ENCODE measurements around the gene PLXNA4.

Gene PLXNA4

DNA sequence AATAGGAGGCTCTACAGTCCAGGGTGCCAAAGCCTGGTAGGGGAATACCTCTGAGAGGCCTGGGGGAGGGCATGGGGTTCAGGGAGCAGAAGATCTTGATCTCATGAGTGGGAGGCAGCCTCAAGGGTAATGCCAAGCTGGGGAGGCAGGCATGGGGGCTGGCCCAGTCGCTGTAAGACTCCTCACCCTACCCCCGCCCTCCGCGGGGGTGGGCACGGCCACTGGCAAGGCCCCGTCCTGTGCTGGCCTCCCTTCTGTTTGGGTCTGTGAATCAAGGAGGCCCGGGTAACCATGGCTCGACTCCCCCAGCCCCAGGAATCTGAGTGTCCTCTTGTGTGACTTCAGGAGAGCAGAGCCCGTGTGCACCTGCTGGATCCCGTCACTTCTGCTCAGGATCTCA, 473.9 kb downstream of the PLXNA4 start:
- DNase-seq, result no peak

DNA sequence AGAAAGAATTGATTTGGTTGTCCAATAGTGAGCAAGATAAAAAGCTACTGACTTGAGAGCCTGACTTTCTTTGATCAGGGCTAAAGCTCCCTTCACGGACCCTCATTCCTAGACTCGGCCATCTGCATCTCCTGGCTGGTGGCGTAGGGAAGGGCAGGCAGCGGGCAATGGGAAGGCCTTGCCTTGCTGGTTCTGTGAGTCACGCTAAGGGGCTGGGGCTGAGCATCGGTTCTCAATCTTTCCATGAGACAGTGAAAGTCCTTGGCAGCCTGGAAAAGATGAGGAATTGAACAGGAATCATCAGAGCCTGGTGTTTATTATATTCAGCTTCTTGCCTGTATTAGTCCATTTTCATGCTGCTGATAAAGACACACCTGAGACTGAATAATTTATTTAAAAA, 475.3 kb downstream of the PLXNA4 start:
- DNase-seq, result no peak

DNA sequence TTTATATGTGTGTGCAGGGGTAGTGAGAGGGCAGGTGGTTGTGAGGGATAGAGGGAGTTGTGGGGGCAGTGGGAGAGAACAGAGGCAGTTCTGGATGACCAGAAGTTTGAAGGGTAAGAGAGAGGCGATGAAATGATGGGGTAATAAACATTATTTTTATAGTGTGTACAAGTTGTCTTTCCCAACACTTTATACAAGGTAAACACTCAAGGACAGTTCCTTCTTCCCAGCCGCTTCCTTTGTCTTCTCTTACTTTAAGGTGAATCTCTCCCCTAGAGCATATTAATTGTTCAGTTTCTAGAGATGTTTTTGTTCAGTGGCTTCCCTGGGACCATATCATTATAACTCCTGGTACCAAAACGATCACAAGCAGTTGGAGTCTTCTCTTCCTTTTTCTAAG, 475.8 kb downstream of the PLXNA4 start:
- DNase-seq, result no peak

DNA sequence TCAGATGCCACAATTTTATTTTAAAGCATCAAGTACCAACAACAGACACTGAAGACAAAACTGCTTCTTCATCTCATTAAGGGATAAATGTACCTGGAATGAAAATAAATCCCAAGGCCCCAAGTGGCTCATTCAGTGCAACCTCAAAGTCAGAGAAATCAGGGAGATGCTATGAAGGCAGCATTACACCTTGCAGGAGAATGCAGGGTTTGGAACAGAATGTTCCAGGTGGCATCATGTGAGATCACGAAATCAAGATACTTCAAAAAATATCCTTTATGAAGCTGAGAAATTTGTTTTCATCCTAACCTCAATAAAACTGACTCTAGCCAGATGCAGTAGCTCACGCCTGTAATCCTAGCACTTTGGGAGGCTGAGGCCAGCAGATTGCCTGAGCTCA, 477.1 kb downstream of the PLXNA4 start:
- DNase-seq, result no peak

DNA sequence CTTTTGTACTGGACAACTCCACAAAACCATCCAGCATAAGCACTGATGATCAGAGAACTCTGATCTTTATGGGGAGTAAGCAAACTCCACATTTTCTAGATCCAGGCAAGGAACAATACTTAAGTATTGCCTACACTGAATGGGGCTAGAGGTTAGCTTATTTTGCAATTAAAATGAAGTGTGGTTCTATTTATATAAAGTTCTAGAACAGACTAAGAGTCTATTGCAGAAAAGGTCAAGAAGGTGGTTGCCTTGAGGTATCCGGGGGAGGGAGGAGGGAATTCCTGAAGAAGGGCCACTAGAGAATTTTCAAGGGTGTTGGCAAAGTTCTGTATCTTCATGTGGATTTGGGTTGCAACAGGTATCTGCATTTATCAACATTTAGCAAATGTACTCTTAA, 477.9 kb downstream of the PLXNA4 start:
- DNase-seq, result no peak

DNA sequence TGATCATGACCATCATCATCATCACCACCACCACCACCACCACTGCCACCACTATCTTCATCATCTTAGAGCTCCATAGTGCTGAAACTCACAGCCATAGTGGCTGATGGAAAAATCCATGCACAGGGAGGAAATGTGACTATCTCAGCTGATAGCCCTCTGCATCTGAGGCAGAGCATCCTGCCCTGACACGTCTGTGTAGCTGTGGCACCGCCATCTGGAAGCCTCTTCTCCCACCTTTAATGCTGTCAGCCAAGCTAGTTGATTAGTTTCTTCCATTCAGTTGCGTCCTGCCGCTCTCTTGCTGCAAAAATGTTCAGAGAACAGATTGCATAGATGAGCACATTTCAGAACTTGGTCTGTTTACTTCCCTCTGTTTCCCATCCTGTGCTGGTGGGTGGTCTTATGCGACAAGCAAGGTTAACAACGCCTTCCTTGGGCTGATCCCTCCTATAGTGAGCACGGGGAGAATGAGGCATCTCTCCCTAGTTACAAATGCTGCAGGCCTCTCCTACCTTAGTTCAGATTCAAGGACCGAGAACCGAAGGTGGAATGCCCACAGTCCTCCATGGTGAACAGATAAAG, 478.6 kb downstream of the PLXNA4 start:
- DNase-seq, result no peak

DNA sequence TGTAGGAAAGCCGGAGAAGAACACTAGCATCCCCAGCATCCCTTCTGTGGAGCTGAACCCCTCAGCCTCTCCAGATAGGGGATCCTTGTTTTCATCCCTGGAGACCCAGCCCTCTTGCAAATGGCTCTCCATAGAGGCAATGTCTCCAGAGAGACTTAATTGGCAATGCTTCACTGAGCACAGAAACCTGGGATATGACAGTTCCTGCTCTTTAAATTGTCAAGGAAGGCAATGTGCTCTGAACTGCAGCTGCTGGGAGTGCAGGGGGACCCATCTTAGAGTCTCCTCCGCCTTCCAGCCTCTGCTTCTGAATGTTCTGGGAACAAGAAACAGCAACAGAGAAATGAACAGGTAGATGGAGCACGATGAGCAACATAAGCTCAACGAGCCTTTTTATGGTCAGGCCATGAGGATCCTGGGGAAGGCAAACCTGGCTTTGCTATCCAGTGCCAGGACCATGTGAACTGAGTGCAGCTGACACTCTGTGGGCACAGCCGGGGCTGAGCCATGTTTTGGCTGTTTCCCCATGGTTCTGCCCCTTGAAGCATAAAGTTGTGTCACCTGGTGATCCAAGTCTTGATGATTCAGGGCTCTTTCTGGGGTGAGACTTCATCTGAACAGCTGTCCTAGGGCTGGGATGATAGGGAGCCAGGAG, 481.0 kb downstream of the PLXNA4 start:
- no peak for DNase-seq

DNA sequence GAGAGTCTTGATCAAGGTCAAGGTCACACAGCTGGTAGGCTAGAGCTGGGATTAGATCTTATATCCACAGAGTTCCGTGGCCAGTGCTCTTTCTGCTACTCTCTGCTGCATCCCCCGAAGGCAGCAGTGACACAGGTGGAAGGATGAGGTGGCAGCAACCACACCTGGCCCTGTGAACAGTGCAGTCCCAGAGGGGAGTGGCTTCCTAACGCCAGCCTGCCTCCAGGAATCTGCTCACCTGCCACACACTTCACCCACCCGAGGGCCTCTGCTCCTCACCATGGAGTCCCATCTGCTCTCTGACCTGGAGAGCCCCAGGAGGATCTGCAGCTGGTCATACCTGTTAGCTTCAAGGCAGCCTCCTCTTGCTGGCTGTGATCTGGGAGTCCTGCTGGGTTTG, 484.2 kb downstream of the PLXNA4 start:
- DNase-seq, result no peak

DNA sequence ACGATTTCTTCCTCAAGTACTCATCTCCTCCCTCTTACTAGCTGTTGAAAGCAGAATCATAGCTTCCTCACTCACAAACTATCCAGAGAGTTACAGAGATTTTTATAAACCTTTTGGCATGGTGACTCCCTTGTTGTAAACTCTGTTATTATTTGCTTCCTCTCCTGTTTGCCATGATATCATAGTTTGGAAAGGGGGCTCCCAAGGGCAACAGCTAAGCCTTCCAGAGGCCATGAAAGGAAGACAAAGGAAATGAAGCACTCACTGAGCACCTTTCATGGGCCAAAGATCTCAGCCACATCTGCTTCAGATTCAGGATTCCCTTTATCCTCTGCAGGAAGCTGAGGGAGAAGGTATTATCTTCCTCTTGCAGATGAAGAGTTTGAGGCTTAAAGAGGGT, 484.6 kb downstream of the PLXNA4 start:
- DNase-seq, result no peak

DNA sequence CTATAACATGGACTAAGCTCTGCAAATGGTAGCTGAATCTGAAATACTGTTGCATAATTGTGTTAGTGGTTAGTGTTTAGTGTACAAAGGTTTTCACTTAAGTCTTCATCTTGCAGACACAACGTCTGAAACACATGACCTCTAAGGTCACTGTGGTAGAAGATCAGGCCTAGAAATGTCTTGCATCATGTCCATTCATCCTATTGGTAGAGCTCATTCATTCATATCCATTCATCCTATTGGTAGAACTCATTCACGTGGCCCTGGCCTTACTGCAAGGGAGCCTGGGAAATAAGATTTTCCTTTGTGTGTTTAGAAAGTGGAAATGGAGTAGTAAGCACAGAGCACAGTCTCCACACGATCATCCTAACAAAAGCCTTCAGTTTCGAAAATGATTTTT, 485.8 kb downstream of the PLXNA4 start:
- no peak for DNase-seq

DNA sequence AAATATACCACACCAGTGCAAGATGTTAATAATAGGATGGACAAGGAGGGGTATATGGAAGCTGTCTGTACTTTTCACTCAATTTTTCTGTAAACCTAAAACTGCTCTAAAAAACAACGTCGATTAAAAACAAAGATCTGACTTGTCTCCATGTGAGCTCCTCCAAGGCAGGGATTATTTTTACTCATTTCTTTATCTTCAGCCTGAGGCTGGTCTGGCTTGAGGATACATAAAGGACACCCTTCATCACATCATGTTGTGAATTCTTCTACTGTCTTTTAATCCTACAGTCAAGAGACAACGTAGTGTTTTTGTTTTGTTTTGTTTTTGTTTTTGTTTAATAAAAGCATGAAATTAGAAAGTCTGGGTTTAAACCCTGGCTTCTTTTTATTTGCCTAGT, 486.9 kb downstream of the PLXNA4 start:
- DNase-seq, result no peak

DNA sequence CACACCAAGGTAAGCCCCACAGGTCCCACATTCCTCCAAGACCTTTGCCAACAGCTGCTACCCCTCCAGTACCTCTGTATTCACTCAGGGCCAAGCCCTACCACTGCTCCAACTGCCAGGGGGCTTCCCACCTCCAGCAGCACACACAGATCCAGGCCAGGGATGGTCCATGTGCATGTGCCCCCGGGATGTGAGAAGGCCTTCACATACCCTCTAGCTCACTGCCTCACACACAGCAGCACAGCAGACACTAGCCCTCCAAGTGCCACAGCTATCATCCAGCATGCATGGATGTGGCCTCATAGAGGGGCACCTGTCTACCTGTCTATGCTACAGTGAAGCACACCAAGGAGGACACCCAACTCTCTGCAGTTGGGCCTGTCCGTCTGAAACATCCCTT, 488.8 kb downstream of the PLXNA4 start:
- no peak for DNase-seq

DNA sequence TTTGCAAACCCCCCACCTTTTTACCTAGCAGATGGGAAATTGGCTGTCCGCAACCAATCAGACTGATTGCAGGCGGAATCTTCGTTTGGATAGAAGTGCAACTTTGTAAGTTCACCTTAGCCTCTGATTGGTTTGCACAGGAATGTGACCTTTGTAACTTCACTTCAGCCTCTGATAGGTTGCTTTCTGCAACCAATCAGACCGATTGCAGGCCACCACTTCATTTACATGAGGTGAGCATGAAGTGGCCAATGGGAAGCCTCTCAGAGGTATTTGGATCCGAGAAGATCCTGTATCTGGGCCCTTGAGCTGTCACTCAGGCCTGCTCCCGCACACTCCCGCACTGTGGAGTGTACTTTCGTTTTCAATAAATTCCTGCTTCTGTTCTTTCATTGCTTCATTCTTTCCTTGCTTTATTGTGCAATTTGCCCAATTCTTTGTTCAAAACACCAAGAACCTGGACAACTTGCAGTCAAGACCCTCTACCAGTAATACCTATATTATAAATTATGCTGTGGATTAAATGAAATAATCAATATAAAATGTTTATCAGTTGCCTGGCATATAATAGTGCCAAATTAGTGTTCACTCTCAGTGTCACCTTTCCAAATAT, 491.4 kb downstream of the PLXNA4 start:
- no peak for DNase-seq

DNA sequence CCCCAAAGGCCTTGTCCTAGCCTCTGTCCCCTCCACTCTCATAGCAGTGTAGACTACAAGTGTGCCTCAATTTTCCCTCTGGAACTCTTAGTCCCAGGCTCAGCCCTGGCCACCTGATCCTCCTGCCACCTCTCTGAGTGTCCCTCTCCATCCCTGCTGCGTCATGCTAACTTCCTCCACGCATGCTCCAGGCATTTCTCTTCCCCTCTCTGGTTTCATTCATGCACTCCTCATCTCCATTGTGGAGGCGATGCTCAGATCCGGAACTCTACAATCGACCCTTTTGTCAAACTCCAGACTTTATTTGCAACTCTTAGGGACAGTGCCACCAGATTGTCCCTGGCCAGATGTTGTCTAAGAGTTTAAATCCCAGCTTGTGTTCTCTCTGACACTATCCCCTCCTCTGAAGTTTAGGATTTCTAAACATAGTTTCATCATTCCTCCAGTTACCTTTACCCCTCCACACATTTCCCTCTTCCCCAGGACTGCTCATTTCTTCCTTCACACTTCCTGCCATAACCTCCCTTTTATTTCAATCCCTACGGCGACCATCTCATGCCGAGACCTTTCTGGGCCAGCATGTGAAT, 492.6 kb downstream of the PLXNA4 start:
- no peak for DNase-seq

DNA sequence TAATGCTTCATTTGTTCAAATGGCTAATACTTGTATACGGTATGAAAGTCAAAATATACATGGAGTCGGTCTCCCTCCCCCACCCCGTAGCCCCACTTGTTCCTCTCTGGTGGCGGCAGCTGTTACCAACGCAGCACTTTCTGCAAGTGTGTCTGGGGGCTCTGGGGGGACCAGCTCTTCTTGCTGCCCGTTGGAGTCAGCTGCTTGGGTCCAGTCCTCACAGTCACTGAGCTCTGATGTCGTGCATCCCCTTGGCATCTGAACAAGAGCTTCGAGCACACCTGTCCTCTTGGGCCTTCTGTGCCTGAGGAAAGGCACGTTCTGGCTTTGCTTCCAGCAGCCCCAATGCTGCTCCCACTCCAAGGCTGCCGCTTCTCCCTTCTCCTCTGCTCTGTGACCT, 493.1 kb downstream of the PLXNA4 start:
- no peak for DNase-seq

DNA sequence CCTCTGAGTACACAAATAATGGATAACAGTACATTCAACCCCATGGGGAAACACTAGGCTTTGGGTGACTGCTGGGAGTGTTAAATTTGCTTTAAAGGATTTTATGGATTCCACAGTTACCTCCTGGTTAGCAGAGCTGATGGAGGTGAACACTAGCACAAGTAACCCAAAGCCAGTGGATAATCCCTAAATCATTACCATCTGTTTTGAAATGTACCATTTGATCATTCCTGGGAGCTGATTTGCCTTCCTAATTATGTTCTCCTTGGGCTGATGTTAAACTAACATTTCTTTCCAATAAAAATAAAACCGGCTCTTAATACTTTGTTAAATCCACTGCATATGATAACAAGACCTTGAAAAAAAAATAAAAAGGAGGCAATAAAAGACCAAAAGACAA, 493.9 kb downstream of the PLXNA4 start:
- DNase-seq, result no peak

DNA sequence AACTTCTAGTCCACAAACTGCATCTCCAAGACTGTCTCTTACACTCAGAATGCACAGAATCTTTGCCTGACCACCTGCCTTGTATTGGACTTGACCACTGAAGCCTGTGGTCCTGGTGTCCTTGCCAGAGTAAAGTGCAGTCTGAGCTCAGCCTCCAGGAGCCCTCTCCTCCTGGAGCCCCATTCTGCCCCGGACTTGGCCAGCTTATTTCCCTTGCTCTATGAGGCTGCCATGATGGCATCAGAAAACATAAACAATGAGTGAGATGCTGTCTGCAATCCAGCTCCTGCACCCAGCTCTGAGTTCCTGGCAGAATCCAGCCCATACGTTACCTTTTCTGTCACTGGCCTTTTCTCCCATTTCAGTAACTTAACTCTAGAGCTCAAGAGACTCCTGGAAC, 494.6 kb downstream of the PLXNA4 start:
- DNase-seq, result no peak

DNA sequence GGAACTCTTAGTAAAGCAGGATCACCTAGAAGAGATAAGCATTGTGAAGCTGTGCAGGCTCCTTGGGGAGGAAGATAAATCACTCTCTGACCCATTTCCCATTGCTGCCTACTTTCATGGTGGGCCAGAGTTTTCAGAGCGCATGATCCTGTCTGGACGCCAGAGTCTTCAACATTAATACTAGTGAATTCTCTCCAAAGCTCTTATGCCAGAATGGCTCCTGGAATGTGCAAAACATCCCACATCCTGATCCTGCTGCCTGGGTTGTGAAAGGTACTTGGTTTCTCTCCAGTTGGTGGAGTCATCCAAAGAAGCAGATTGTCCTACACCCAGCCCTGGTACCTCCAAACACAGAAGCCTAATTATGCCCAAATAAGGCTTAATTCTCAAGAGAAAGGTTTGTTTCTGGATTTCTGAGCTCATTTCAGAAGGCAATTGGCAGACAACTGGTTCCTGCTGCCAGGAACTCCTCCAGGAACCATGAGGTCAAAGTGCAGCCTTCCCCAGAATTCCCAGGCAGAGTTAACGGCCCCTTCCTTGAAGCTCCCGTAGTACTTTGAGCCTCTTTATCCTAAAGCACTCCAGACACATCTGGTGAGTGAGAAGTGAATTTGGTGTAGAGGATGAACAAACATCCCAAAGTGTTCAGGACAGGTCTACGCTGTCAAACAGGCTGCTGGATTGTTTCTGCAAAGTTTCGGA, 495.2 kb downstream of the PLXNA4 start:
- DNase-seq, result no peak

DNA sequence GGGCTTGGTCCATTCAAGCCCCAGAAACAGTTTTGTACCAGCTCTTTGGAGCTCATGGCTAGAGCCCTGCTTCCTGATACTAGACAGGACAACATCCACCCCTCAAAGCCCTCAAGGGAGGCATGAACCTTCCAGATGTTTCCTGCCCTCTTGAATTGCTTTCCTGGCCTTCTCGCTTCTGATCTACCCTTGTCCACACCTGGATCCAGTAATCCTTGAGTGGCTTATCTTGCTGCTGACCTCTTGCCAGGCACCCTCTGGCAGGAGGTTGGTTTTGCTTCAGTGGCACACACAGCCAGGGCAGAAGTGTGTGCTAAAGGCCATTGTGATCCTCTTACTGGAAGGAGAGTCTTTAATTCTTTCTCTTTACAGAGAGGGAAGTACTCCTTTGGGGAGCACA, 495.8 kb downstream of the PLXNA4 start:
- no peak for DNase-seq

DNA sequence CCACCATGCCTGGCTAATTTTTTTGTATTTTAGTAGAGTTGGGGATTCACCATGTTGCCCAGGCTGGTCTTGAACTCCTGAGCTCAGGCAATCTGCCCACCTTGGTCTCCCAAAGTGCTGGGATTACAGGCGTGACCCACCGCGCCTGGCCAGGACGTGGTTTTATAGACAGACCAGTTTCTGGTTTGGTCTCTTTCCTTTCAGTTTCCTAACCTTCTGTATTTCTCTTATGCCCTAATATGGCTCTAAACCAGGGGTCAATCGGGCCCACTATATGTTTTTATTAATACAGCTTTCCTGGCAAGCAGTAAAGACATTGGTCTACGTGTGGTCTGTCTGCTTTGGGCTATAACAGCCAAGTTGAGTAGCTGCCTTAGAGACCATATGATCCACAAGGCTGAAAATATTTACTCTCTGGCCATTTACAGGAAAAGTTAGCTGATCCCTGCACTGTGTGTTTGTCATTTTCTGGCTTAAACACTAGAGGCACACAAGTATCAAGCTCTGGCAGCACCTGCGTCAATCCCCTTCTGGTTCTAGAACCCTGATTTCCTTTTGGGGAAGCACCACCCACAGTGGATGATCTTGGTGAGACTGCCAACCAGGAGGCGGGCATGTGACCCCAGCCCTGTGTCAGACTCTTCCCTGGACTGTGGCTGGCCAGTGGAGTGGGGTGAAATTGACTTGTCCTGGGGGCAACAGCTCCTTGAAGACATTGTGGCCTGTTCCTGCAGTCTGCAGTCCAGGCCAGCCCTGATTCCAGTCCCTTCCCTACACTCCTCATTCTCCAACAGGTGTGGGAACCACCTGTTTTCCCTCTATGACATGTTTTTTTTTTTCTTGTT, 497.2 kb downstream of the PLXNA4 start:
- no peak for DNase-seq

DNA sequence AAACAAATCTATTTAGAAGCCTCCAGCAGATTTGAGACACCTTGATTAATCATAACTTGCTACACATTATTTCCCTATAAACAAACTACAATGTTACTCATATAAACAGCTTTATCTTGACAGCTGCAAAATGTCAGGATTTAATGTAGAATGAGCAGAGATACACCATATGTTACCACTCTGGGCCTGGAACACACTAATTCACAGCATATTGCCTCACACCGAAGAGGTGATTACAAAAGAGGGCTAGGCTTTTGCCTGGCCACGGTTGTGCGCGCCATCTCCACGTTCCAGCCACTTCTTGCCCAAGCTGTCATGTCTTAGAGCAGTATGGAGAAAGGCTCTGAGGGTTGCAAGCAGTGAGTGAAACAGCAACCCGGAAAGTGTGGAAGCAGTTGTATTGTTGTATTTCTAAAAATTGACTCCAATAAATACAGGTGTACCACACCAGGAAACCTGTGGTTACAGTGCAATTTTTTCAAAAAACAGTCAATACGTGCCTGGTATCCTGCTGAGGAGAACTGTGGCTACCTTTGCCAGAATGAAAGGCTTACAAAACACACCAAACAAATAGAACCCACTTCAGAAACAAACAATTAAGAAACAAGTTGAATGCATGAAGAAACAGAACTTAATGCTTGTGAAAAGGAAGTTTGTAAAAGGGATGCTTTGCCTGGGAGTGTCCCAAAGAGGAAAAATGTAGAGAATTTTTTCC, 498.1 kb downstream of the PLXNA4 start:
- DNase-seq, result no peak
